ENCODE data around the gene VDAC2. TPM values are rescaled to one million over a fixed set of nuclear protein-coding genes. Genes with fewer than 3 reads are reported as not detected.

The VDAC2 gene
- total RNA-seq, 1 donor from 2014 or later = 204 TPM

DNA sequence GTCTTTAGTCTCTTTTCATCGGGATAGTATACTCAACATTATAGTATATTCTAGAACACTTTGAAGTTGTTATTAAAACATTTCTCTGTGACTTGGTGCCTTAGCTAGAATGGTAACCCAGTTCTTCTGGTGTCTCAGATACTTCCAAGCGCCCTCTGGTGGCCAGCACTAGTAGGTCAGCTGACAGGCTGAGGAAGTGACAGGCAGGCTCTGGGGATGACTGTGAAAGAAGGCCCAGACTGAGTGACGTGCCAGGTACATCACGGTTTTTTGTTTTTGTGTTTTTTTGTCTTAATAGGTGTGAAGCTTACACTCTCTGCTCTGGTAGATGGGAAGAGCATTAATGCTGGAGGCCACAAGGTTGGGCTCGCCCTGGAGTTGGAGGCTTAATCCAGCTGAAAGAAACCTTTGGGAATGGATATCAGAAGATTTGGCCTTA, 20.0 kb downstream of the VDAC2 start:
- H3K36me3 Mint-ChIP-seq = peaks cover 44% of the 10 kb centered on the region
- H3K9me3 Mint-ChIP-seq = no peaks in the 10 kb centered on the region
- H3K4me1 Mint-ChIP-seq (ENCODE audit: unreplicated experiment) = peaks cover 23% of the 10 kb centered on the region
- H3K27ac Mint-ChIP-seq = peak overlapping the region; percentile 79
- H3K27me3 Mint-ChIP-seq = no peaks in the 10 kb centered on the region
- TF ChIP-seq, protein P1, sequence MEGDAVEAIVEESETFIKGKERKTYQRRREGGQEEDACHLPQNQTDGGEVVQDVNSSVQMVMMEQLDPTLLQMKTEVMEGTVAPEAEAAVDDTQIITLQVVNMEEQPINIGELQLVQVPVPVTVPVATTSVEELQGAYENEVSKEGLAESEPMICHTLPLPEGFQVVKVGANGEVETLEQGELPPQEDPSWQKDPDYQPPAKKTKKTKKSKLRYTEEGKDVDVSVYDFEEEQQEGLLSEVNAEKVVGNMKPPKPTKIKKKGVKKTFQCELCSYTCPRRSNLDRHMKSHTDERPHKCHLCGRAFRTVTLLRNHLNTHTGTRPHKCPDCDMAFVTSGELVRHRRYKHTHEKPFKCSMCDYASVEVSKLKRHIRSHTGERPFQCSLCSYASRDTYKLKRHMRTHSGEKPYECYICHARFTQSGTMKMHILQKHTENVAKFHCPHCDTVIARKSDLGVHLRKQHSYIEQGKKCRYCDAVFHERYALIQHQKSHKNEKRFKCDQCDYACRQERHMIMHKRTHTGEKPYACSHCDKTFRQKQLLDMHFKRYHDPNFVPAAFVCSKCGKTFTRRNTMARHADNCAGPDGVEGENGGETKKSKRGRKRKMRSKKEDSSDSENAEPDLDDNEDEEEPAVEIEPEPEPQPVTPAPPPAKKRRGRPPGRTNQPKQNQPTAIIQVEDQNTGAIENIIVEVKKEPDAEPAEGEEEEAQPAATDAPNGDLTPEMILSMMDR (conservative IDR thresholded peaks at IDR 0.05) = peak; percentile 94
- peak; percentile 84 for DNase-seq (ENCODE audit: extremely low spot score, unreplicated experiment)
- peak overlapping the region; percentile 55 for H3K4me3 Mint-ChIP-seq

DNA sequence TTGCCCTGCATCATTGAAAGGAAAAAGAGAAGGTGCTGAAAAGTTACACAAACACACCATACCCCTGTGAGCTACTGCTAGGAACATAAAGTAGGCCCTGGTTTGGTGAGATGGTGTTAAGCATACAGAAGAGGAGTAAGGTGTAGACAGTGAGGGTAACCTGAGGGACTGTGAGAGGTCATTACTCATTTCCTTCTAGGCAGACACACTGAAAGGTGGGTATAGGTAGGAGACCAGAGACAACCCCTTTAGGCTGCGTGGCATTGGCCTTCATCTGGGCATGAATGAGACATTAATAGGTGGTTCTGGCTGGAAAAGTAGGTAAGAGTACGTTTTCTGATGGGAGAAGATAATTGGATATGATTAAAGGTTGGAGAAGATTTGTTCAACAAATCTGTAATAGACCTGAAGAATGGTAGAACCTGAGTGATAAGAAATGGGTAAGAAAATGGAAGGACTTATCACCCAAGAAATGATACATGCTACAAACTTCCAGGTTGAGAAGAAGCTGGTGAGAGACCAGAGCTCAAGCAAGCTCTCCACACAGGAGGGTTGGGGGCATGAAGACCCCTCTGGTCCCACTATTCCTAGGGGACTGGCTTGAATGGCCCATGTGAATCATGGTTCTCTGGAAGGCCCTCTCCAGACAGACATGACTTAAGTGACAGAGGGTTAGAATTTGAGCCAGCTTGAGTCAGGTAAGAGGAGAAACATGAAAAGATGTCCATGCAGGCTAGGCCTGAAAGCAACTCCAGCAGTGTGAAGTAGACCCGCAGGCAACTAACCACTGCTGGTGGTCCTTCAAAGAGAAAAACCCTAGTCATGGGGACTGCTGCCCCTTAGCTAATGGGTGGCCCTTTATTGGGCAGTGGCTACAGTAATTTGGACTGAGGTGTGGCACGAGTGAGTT, 21.3 kb downstream of the VDAC2 start:
- H3K4me3 Mint-ChIP-seq = peak overlapping the region; percentile 37
- no peaks in the 10 kb centered on the region for H3K9me3 Mint-ChIP-seq
- DNase-seq (ENCODE audit: extremely low spot score, unreplicated experiment) = no peak
- H3K27ac Mint-ChIP-seq = peak overlapping the region; percentile 79
- no peaks in the 10 kb centered on the region for H3K27me3 Mint-ChIP-seq
- H3K4me1 Mint-ChIP-seq (ENCODE audit: unreplicated experiment) = peaks cover 23% of the 10 kb centered on the region
- H3K36me3 Mint-ChIP-seq = peaks cover 39% of the 10 kb centered on the region
- TF ChIP-seq, protein P1 (conservative IDR thresholded peaks at IDR 0.05) = no peak

DNA sequence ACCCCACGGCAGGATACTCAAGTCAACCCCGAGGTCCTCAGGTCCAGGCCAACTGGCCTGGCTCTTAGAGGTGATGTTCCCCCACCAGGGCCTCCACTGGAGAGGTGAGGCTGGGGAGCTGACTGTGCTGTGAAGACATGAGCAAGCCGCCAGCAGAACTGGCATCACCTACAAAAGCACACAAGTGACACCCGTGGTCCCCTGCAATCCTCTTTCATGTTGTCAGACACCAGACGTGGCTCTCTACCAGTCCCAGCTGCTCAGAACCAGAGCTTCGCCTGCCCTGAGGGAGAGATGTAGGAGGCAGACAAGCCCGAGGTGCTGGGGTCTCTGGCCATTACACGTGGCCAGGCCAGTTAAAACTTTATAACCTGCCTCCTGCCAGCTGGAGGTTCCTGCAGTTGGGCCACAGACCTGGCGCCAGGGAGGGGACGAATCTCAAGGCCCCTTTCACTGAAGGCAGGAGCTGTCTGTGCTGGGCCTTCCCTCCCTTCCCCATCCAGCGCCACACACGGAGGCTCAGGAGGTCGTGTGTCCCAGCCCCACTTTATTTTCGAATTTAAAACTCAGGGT, 22.9 kb downstream of the VDAC2 start:
- no peak for DNase-seq (ENCODE audit: extremely low spot score, unreplicated experiment)
- H3K27me3 Mint-ChIP-seq = no peaks in the 10 kb centered on the region
- TF ChIP-seq, protein P1 (conservative IDR thresholded peaks at IDR 0.05) = no peak
- peak overlapping the region; percentile 80 for H3K27ac Mint-ChIP-seq
- H3K4me3 Mint-ChIP-seq = peak overlapping the region; percentile 83
- peaks cover 36% of the 10 kb centered on the region for H3K36me3 Mint-ChIP-seq
- peaks cover 21% of the 10 kb centered on the region for H3K4me1 Mint-ChIP-seq (ENCODE audit: unreplicated experiment)
- H3K9me3 Mint-ChIP-seq = no peaks in the 10 kb centered on the region

- Mint-ChIP-seq H3K27me3 (no peaks in the 10 kb centered on the region), H3K27ac (peak overlapping the region; percentile 80), H3K4me1 (ENCODE audit: unreplicated experiment) (peaks cover 19% of the 10 kb centered on the region), H3K36me3 (peaks cover 33% of the 10 kb centered on the region), H3K9me3 (no peaks in the 10 kb centered on the region), H3K4me3 (peak overlapping the region; percentile 83)
- TF ChIP-seq, protein P1 (conservative IDR thresholded peaks at IDR 0.05) = no peak
- peak; percentile 94 for DNase-seq (ENCODE audit: extremely low spot score, unreplicated experiment)
These were observed 23.6 kb downstream of the VDAC2 start for GRCh38 chr10:75234017-75234682.

DNA sequence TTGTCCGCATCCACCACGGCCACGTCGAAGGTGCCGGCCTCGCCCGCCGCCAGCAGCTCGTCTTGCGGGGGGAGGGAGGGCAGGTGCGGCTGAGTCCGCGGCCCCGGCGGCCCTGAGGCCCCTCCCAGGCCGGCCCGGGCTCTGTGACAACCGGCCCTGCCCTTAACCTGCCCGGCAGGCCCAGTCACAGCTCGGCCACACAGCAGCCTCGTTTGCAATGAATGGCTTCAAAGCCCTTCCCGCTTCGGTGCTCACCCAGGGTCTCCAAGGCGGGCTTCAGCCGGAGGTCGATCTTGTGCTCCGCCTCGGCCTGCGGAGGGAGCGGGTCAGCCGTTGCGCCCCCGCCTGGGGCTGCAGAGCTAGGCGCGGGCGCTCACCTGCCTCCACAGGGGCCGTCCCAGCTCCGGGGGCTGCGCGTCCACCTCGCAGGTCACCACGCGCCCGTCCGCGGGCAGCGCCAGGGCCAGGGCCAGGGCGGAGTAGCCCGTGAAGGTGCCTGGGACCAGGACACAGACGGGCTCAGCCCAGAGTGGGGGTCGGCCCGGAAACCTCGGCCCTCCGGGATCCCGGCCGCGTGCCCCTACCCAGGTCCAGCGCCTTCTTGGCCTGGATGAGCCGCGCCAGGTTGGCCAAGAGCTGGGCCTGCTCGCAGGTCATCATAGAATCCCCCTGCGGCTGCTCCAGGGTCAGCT, 24.2 kb downstream of the VDAC2 start:
- peaks cover 21% of the 10 kb centered on the region for H3K4me1 Mint-ChIP-seq (ENCODE audit: unreplicated experiment)
- peak overlapping the region; percentile 83 for H3K4me3 Mint-ChIP-seq
- H3K27ac Mint-ChIP-seq = peak overlapping the region; percentile 80
- TF ChIP-seq, protein P1 (conservative IDR thresholded peaks at IDR 0.05) = no peak
- no peaks in the 10 kb centered on the region for H3K9me3 Mint-ChIP-seq
- no peaks in the 10 kb centered on the region for H3K27me3 Mint-ChIP-seq
- no peak for DNase-seq (ENCODE audit: extremely low spot score, unreplicated experiment)
- peaks cover 26% of the 10 kb centered on the region for H3K36me3 Mint-ChIP-seq
